ENCODE data around the gene ATP6V0C. TPM values are rescaled to one million over a fixed set of nuclear protein-coding genes. Genes with fewer than 3 reads are reported as not detected.

ATP6V0C gene
- total and polyA plus RNA-seq, 4 donors = 17.6 to 132 (median 60.6) TPM

- no peak overlapping the region for H3K4me3 ChIP-seq (ENCODE audit: low read depth in 1 of 3, low read length in 3 of 3)
- WGBS = 38% methylated on average over 3 of the region's 3 CpGs
These were observed 37.0 kb upstream of the ATP6V0C start for GRCh38 chr16:2476741-2477140.

GRCh38 chr16:2477327-2477726 lies 36.4 kb upstream of the ATP6V0C start:
- Histone ChIP-seq H3K9ac (ENCODE audit: low read depth in 1 of 2, low read length in 2 of 2) (no peak overlapping the region), H3K36me3 (ENCODE audit: control insufficient read depth in 4 of 4, insufficient read depth in 3 of 4, low read depth in 1 of 4, low read length in 3 of 4) (no peaks in the 10 kb centered on the region)
- no peak for TF ChIP-seq CTCF (IDR thresholded peaks at IDR 0.05; ENCODE audit: low read depth, low read length, missing input control)
- no peak for TF ChIP-seq NR2F2 (IDR thresholded peaks at IDR 0.05)
- TF ChIP-seq FOXA2 (IDR thresholded peaks at IDR 0.05) = no peak
- TF ChIP-seq HNF4A (conservative IDR thresholded peaks at IDR 0.05) = no peak
- no peak for TF ChIP-seq RXRA (IDR thresholded peaks at IDR 0.05)
- TF ChIP-seq SP1 (IDR thresholded peaks at IDR 0.05) = no peak
- TF ChIP-seq YY1 (IDR thresholded peaks at IDR 0.05) = no peak
- no peak for TF ChIP-seq EGR1 (IDR thresholded peaks at IDR 0.05; ENCODE audit: low read depth in 2 of 2)

More at GRCh38 chr16:2476741-2477140, 37.0 kb upstream of the ATP6V0C start:
- Histone ChIP-seq H3K27me3 (ENCODE audit: control insufficient read depth in 4 of 4, insufficient read depth in 4 of 4, low read length in 3 of 4) (no peaks in the 10 kb centered on the region), H3K27ac (ENCODE audit: low read depth in 1 of 2, low read length in 2 of 2) (peak overlapping the region in 1 of 2 donors; percentile 6), H3K36me3 (ENCODE audit: control insufficient read depth in 4 of 4, insufficient read depth in 3 of 4, low read depth in 1 of 4, low read length in 3 of 4) (no peaks in the 10 kb centered on the region), H3K9me3 (ENCODE audit: control insufficient read depth in 4 of 4, low read length in 3 of 4) (no peaks in the 10 kb centered on the region), H3K4me1 (ENCODE audit: control insufficient read depth in 4 of 4, insufficient read depth in 4 of 4, low read length in 3 of 4) (peaks cover 23 to 57% (median 43%) of the 10 kb centered on the region in 4 donors), H3K9ac (ENCODE audit: low read depth in 1 of 2, low read length in 2 of 2) (no peak overlapping the region)
- DNase-seq (ENCODE audit: low spot score) = no peak
- TF ChIP-seq FOXA1 (IDR thresholded peaks at IDR 0.05) = no peak
- peak; percentile 36 to 52 for TF ChIP-seq HNF4A (conservative IDR thresholded peaks at IDR 0.05)
- no peak for TF ChIP-seq ZBTB33 (IDR thresholded peaks at IDR 0.05)
- no peak for TF ChIP-seq GABPA (IDR thresholded peaks at IDR 0.05 in 1 of 2, conservative IDR thresholded peaks at IDR 0.05 in 1 of 2)
- no peak for TF ChIP-seq YY1 (IDR thresholded peaks at IDR 0.05)
- no peak for TF ChIP-seq TAF1 (conservative IDR thresholded peaks at IDR 0.05)
- TF ChIP-seq RXRA (IDR thresholded peaks at IDR 0.05) = peak in 1 of 2 donors; percentile 52
- no peak for TF ChIP-seq CTCF (IDR thresholded peaks at IDR 0.05; ENCODE audit: low read depth, low read length, missing input control)
- TF ChIP-seq FOXA2 (IDR thresholded peaks at IDR 0.05) = peak; percentile 21

More at GRCh38 chr16:2477327-2477726, 36.4 kb upstream of the ATP6V0C start:
- WGBS = 94% methylated on average over 3 of the region's 3 CpGs
- H3K4me3 ChIP-seq (ENCODE audit: low read depth in 1 of 3, low read length in 3 of 3) = no peak overlapping the region
- no peaks in the 10 kb centered on the region for H3K27me3 ChIP-seq (ENCODE audit: control insufficient read depth in 4 of 4, insufficient read depth in 4 of 4, low read length in 3 of 4)
- H3K9me3 ChIP-seq (ENCODE audit: control insufficient read depth in 4 of 4, low read length in 3 of 4) = no peaks in the 10 kb centered on the region
- no peak for DNase-seq (ENCODE audit: low spot score)
- H3K4me1 ChIP-seq (ENCODE audit: control insufficient read depth in 4 of 4, insufficient read depth in 4 of 4, low read length in 3 of 4) = peaks cover 19 to 56% (median 40%) of the 10 kb centered on the region in 4 donors
- H3K27ac ChIP-seq (ENCODE audit: low read depth in 1 of 2, low read length in 2 of 2) = no peak overlapping the region

Measured in liver (tissue), 9 donors.